GOT3 (cell line): Measurements from ENCODE around the gene VAT1L.

ENCODE experiments used
- DNase-seq: peaks from one replicate; lab custom pipeline; 2025; ENCODE audit warnings: mixed read lengths; lab: John Stamatoyannopoulos, UW

The VAT1L gene

DNA sequence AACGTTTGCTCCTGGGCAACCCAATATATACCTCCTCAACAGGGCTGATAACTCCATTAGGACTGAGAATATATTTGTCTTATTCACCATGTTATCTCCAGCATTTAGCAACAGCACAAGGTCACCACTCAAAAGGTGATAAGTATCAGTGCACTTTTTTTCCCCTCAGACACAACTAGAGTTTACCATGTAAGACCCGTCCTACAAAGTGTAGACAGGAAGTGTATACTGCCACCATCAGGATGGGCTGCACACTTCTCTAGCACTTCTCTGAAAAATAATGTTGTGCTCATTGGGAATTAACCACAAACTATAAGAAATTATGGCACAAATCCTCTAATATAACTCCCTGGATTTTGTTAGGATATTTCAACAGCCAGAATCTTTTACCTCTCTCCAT lies 5.7 kb upstream of the VAT1L start:
- DNase-seq: no peak

DNA sequence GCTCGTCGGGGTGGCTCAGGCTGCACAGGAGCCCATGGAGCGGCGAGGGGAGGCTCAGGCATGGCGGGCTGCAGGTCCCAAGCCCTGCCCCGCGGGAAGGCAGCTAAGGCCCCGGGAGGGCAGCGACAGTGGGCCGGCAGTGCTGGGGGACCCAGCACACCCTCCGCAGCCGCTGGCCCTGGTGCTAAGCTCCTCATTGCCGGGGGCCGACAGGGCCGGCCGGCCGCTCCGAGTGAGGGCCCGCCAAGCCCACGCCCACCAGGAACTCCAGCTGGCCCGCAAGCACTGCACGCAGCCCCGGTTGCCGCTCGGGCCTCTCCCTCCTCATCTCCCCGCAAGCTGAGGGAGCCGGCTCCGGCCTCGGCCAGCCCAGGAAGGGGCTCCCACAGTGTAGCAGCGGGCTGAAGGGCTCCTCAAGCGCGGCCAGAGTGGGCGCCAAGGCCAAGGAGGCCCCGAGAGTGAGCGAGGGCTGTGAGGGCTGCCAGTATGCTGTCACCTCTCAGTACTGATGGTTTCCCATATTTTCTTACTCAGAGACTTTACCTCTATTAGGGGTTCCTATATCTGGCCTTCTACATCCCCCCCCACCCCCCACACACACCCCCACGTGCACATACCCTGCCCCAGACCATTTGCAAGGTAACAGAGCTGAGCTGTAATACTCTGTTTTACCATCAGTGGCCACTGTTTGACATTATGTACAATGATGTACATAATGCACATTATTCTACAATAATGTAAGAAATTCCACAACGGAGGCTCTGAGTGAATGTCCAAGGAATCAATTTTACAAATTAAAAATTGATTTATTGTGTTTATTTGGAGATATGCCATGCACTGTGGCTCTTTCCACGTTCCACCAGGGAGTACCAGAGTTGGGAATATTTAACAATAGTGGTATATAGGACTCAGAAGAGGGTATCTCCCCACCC lies 3.7 kb upstream of the VAT1L start:
- no peak for DNase-seq

DNA sequence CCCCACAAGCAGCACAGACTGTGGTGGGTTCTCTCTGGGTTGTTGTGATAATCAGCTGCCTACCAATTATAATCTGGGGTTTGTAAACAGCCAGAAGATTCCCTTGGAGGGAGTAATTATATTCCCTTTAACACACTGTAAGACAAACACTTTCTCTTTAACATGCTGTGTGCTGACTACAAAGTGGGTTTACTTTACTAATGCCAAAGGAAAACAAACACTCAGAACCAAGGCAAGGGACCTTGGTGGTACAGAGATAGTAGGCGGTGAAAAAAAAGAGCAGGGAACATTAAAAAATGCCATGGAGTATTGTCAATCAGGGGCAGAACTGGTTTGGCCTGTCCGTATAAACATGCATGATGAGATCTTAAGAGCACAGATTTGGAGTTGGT lies 3.0 kb upstream of the VAT1L start:
- no peak for DNase-seq

DNA sequence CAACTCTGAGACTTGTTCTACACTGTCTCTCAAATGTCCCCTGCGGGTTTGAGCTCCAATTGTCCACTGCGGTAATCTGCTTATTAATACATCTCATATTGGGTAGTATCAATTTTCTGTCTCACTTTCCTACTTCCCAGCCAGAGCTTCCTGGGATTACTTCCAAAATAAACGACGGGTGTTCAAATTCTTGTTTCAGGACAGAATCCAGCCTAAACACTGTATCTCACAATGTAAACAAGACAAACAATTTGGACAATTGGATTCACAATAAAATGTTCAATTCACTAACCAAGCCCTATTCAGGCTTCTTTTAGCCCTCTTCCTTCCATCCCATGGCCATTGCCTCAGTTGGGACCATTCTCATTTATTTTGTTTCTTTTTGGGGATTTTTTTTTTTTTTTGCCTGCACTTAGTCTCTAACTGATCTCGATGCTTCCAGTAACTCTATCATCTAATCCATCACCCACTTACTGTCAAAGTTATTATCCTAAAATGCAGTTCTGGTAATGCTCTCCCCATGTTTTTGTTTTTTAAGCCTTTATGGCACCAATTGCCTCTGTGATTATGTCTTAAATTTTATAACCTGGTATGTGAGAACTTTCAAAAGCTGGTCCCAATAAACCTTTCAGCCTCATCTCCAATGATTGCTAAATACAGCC lies 2.0 kb upstream of the VAT1L start:
- DNase-seq: no peak

DNA sequence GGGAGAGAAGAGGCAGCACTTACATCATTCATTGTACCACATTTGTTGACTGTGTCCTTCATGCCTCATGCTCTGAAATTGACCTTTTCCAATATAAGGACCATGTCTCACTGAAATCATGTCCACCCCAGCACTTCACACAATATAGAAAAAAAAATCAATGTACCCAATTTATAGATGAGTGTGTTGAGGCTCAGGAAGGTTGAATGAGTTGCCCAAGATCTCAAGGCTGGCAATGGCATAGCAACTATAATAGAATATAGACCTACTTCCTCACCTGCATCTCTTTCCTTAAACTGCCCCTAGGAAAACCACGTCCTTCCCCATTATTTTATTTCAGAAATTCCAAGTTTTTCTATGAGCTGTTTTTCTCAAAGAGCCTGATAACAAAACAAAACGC lies 912 bp upstream of the VAT1L start:
- no peak for DNase-seq

DNA sequence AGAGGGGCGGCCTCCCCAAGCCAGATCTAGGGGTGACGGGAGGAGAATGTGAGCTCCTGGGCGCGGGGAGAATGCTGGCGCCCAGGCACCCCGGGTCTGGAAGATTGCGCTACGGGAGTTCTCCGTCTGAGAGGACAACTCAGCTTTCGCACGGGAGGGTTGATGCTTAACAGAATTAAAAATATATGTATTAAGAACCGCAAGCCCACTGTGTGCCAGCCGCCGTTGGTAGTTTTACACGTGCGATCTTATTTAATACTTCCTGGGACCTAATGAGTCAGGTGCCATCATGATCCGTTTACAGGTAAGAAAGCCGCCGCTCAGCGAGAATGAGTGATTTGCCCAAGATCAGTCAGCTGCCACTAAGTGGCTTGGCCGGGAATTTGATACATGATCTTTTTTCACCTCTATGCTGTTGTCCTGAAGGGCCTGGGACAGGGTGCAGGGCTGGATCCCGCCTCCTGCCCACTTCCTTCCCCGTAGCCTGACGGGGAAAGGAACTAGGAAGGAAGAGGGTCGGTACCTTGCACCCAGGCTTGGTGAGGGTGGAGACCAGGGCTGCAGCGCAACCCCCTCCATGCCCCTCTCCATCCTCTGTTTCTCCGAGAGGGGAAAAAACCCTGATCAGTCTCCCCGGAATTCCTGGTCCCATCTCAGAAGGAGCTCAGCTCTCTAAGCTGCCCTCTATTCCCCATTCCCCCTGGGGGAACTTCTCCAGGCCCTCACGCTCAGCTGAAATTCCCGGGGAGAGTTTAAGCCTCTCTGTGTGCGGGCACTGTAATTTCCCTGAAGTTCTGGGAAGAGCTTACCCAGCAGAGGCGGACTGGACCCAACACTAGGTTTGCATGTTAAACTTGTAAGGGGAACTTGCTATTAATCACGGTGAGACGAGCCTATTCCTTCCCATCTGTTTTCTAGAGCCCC lies 983 bp downstream of the VAT1L start:
- no peak for DNase-seq

DNA sequence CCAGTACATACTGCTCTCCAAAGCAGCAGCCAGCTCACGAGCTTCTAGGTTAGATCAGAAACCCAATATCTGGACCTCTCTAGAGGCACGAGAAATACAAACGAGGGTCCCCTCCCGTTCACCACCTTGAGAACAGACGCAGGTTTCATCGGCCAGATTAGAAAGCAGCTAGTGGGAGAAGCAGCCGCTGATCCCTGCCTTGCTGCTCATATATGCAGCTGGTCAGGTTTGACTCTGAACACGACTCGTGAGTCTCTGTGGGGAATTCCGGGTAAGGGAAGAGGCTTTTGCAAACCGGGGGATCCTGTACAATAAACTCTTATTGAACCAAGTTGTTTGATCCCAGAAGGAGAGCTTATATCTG lies 1.6 kb downstream of the VAT1L start:
- no peak for DNase-seq

DNA sequence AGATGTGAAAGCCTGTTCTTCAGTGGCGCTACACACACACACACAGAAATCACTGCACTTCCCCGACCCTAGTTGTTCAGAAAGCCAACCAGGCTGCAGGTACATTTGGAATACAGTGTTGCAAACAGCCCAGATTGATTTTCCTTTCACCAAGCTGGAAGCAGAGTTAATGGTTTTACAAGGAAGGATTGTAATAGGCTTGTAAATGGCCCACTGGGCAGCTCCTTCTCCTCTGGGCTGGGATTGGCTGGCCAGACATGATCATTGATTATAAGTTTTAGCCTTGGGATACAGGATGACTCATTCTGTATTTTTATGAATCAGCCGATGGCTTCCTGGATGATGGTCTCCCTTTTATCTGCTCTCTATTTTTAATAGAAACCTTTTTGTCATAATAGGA lies 2.5 kb downstream of the VAT1L start:
- no peak for DNase-seq

DNA sequence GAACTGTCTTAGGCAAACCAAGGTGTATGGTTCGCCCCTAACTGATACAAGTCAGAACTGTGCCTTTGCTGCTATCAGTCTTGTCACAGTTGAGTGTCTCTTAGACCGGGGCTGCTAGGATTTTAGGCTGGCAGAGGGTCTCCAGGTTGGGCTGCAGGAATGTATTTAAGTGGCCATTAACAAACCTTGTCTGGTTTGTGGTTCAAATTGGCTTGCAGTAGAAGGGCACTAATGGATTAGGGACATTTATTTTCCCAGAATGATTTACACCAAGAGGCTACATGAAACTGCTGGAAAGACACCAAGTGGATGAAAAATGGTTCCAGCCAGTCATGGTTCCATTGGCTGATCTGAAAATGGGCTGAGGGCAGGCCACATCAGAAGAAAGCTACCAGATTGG lies 5.1 kb downstream of the VAT1L start:
- DNase-seq: no peak

DNA sequence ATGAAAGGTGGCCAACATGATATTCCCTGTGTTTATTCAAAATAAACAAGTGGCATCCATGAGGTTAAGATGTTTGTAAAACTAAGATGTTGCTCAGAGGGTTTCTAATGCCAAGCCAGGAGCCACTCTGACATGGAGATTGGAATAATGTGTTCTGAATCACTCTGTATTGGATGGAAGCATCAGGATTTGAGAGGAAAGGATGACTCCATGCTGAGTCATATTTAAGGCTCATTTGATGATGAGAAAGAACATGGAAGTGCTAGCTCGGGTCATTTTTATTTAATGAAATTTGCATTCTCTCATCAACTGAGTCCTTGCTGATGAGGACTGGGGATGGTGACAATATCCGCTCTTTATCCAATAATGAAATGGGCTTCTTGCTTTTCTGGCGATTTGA lies 6.2 kb downstream of the VAT1L start:
- no peak for DNase-seq

DNA sequence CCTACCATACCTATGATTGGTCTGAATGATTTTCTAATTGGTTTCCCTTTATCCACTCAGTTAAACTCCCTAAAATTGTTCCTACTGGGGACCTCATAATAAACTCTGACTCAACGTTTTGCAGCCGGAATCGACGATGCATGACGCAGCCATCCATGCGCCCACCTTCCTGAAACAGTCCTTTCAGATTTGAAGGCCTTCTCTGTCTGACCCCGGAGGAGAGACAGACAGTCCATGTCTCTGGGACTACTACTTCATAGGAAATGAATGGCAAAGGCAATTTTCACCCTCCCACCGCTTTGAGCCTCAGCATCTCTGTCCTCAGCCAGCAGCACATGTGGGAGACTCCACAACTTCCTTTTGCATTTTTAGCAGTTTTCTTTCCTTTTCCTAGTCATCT lies 13.5 kb downstream of the VAT1L start:
- no peak for DNase-seq

DNA sequence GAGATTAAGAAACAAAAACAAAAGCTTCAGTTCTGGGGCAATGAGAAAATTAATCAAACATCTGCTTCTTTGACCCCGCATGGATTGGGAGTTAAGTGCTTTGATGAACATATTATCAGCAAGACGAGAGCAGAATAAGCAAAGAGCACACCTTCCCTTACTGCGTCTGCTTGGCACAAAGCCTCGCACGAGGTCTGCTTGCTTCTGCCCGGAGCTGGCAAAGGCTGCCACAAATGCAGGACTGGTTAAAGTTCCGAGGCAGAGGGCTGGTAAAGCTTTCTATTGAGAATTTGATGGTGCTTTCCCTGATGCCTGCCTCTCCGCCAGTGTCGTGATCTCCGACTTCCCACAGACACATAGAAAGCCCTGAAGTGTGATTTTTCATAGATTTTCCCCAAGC lies 17.0 kb downstream of the VAT1L start:
- no peak for DNase-seq

DNA sequence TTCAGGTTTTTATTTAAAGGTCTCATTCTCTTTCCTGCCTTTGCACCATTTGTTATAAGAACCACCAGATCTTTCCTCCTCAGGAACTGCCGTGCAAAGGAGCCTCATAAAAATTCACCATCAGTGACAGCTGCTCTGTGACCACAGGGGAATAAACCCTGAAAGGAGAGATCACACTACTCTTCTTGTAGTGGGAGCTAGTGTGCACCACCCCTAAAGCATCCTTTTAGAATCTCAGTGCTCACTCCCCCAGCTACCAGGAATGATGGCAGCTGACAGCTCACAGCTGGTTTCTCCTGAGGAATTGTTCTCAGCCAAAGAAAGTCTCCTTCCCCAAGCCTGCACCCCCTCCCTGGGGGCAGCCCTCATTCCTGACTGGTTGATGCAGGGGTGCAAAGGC lies 18.7 kb downstream of the VAT1L start:
- no peak for DNase-seq

DNA sequence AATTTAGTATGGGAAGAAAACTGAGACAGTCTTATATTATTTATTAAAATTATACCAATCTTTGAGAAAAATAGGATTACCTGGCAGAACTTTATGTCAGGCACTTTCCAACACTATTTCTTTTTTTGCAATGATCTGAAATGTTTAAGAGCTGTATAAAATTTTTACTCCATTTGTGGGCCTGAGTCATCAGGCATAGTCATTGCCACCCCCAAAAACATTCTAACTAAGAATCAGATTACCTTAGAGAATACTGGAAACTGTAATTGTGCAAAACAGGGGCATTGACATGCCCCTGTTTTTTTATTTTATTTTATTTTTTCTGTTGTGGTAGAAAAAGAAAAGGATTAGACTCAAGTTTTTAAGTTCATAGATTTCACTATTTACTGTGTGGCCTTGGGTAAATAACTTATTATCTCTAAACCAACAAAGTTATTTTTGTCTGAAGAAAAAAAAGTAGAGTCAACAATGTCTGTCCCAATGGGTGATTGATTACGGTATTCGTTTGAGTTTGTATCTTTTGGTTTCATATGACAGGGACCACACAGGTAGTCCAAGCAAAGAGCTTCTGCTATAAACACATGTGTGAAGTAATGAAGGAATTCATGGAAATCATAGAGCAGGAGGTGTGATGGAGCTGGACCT lies 24.6 kb downstream of the VAT1L start:
- DNase-seq: no peak

DNA sequence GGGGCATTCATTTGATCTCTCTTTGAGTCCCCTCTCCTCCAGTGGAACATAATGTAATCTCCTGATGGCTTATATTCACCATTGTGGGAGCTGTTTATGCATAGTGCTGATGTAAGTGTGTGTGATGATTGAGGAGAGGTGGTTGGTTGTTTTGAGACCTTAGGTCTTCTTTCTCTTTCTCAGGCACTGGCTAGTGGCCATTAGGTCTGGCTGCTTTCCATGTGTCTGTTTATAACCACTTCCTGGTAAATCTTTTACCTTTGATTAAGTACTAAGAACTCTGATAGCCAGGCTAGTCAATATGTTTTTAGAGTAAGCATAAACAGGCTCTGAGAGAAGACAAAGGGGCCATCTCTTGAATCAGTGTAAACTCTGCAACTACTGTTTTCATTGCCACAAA lies 27.9 kb downstream of the VAT1L start:
- no peak for DNase-seq

DNA sequence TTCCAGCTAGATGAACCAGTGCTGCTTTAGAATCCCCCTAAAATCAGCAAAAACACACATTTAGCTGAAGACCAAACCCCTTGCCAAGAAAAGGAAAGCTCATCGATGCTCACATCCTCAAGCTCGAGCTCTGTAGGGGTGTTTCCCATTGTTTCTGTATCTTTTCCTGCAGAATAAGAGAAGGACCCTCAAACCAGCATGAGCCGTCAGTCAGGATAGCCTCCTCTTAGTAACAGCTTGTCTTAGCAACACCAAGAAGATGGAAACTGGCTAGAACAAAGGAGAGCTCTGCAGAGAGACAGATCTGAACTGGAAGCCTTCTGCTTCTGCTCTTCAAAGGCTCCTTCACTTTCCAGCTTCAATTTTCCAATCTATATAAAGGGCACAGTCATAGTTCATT lies 32.0 kb downstream of the VAT1L start:
- DNase-seq: no peak

DNA sequence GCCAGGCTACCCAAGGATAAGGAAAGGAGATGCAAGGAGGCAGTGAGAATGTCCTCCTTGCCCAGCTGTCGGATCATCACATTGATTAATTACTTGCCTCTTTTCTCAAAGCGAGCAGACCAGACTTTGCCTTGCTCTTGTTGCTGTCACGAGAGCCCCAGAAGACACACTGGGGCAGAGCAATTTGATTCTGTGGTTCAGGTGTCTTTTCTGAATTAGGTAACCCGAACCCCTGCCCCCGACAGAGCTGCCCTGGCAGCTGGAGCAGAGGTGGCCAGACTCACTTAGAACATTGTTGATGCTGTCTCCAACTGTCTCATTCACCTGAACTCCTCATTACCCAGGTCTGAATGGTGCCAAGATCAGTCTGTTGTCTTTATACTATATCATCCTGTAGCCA lies 34.3 kb downstream of the VAT1L start:
- no peak for DNase-seq

DNA sequence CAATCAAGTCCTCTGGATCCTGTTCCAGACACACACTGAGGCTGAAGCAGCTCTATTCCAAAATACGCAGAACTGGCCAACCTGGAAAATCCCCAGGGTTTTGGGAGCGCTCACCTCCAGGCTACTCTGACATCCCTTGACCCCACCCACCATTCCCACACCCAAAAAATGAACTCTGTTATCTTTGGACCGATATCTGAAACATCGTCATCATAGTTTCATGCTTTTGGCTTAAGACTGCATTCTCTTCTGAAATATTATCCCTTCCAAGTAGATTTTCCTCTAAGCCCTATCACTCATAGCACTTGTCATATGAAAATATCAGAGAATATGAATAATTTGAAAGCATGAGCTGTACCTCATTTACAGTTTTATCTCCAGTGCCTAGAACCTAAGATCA lies 34.7 kb downstream of the VAT1L start:
- DNase-seq: no peak

DNA sequence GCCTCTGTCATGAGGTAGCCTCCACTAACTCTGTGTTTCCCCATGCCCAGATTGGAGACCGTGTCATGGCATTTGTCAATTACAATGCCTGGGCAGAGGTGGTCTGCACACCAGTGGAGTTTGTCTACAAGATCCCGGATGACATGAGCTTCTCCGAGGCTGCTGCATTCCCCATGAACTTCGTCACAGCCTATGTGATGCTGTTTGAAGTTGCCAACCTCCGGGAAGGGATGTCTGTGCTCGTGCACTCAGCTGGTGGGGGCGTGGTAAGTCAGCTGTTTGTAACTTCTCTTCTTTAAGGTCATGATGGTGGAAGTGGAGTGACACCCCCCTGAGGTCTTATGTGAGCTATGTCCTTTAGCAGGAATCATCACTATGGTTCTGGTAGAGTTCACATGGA lies 36.8 kb downstream of the VAT1L start:
- no peak for DNase-seq

DNA sequence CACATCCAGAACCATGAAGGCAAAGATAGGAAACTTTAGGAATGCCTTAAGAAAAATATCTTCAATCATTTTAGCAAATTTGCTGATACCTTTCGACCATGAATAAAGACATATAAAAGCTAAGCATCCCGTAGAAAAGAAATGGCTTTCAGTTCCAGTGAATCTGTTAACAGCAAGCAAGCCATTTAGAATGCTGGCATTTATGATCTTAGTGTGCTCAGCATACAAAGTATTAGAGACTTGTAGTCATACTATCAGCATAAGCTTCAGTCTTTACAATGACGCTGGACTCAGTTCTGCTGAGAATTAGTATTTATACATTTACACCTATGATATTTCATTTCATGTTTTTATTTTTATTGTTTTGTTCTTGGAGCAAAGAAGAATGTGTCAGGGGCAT lies 38.7 kb downstream of the VAT1L start:
- no peak for DNase-seq

DNA sequence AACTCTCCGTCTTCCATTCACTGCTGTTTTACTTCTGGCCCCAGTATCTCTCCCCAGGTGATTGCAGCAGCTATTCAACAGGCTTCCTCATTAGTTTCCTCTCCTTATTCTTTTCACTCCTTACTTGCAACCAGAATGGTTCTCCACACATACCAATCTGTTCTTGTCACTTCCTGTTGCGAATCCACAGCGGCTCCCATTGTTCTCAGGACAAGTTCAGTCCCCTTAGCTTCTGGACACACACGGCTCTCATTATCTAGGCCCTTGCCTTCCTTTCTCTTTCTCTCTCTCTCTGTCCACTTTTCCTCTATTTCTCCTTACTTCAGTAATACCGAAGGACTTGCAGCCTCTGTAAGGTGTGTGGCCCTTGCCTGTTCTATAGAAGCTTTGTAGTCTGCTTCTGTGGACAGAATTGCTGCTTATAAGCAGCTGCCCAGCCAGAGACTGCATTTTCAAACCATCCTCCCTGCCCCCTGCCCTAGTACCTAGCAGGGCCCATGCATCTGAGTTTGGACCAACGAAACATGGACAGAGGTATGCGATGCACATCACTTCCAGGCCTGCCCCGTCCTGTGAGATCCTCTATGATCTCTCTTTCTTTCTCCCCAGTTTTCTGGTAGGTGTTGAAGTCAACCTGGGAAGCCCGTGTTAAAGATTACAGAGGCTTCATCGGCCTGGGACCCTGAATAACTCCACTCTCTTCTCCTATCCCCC lies 45.7 kb downstream of the VAT1L start:
- no peak for DNase-seq
